ENCODE results near the gene GLI2. TPM values are rescaled to one million over a fixed set of nuclear protein-coding genes. Genes with fewer than 3 reads are reported as not detected.
A peak's percentile ranks its signal among the peaks of the same experiment; 100 is the strongest.

The GLI2 gene
- total RNA-seq, 1 donor from 2014 or later: 42.9 TPM

GRCh38 chr2:120702061-120702460, 33.6 kb upstream of the GLI2 start:
- TF ChIP-seq EZH2 (IDR thresholded peaks at IDR 0.05; ENCODE audit: insufficient read depth, low read length): no peak
- TF ChIP-seq CTCF (IDR thresholded peaks at IDR 0.05; ENCODE audit: insufficient read depth, low read depth, low read length): no peak
- Histone ChIP-seq H3K4me2 (ENCODE audit: low read length) (no peak overlapping the region), H3K27ac (ENCODE audit: low read depth, low read length) (no peak overlapping the region), H3K36me3 (ENCODE audit: insufficient read depth, low read length) (no peaks in the 10 kb centered on the region), H2AFZ (ENCODE audit: low read depth, low read length) (no peak overlapping the region), H3K4me3 (ENCODE audit: insufficient read depth, low read depth, low read length) (no peak overlapping the region), H4K20me1 (ENCODE audit: insufficient read depth, low read length) (no peaks in the 10 kb centered on the region), H3K9ac (ENCODE audit: low read length) (no peak overlapping the region), H3K9me3 (ENCODE audit: insufficient read depth, low read depth, low read length) (no peaks in the 10 kb centered on the region), H3K79me2 (ENCODE audit: insufficient read depth, low read length) (no peaks in the 10 kb centered on the region), H3K27me3 (ENCODE audit: insufficient read depth, low read length) (no peaks in the 10 kb centered on the region), H3K4me1 (ENCODE audit: insufficient read depth, low read length) (no peaks in the 10 kb centered on the region)
- Mint-ChIP-seq H3K27ac (ENCODE audit: unreplicated experiment) (no peak overlapping the region), H3K4me1 (ENCODE audit: low read depth, unreplicated experiment) (peaks cover 25% of the 10 kb centered on the region), H3K9me3 (ENCODE audit: unreplicated experiment) (no peaks in the 10 kb centered on the region), H3K4me3 (ENCODE audit: unreplicated experiment) (no peak overlapping the region), H3K36me3 (ENCODE audit: low read depth, unreplicated experiment) (peaks cover under 1% of the 10 kb centered on the region), H3K27me3 (ENCODE audit: low read depth, unreplicated experiment) (peaks cover 22% of the 10 kb centered on the region)
- DNase-seq (ENCODE audit: low read depth) (no peak), FAIRE-seq (no peak)

- Histone ChIP-seq H3K36me3 (ENCODE audit: insufficient read depth, low read length) (no peaks in the 10 kb centered on the region), H3K27me3 (ENCODE audit: insufficient read depth, low read length) (no peaks in the 10 kb centered on the region), H3K79me2 (ENCODE audit: insufficient read depth, low read length) (no peaks in the 10 kb centered on the region), H3K4me3 (ENCODE audit: insufficient read depth, low read depth, low read length) (no peak overlapping the region), H3K27ac (ENCODE audit: low read depth, low read length) (no peak overlapping the region), H4K20me1 (ENCODE audit: insufficient read depth, low read length) (no peaks in the 10 kb centered on the region), H3K4me2 (ENCODE audit: low read length) (no peak overlapping the region), H3K9me3 (ENCODE audit: insufficient read depth, low read depth, low read length) (no peaks in the 10 kb centered on the region), H2AFZ (ENCODE audit: low read depth, low read length) (no peak overlapping the region), H3K9ac (ENCODE audit: low read length) (no peak overlapping the region), H3K4me1 (ENCODE audit: insufficient read depth, low read length) (no peaks in the 10 kb centered on the region)
- H3K4me1 Mint-ChIP-seq (ENCODE audit: low read depth, unreplicated experiment): peaks cover 25% of the 10 kb centered on the region
- FAIRE-seq (no peak), DNase-seq (ENCODE audit: low read depth) (no peak)
- H3K27me3 Mint-ChIP-seq (ENCODE audit: low read depth, unreplicated experiment): peaks cover 28% of the 10 kb centered on the region
- H3K36me3 Mint-ChIP-seq (ENCODE audit: low read depth, unreplicated experiment): peaks cover 2% of the 10 kb centered on the region
- peak overlapping the region; percentile 78 for H3K27ac Mint-ChIP-seq (ENCODE audit: unreplicated experiment)
- TF ChIP-seq CTCF (IDR thresholded peaks at IDR 0.05; ENCODE audit: insufficient read depth, low read depth, low read length): no peak
- no peaks in the 10 kb centered on the region for H3K9me3 Mint-ChIP-seq (ENCODE audit: unreplicated experiment)
- H3K4me3 Mint-ChIP-seq (ENCODE audit: unreplicated experiment): no peak overlapping the region
Measured at GRCh38 chr2:120702801-120703200, 32.9 kb upstream of the GLI2 start.

- DNase-seq (ENCODE audit: low read depth) (peak; percentile 62), FAIRE-seq (peak; percentile 43)
- no peaks in the 10 kb centered on the region for H3K27me3 ChIP-seq (ENCODE audit: insufficient read depth, low read length)
- no peaks in the 10 kb centered on the region for H3K4me1 ChIP-seq (ENCODE audit: insufficient read depth, low read length)
- H3K79me2 ChIP-seq (ENCODE audit: insufficient read depth, low read length): no peaks in the 10 kb centered on the region
- no peak for TF ChIP-seq CTCF (IDR thresholded peaks at IDR 0.05; ENCODE audit: insufficient read depth, low read depth, low read length)
- TF ChIP-seq EZH2 (IDR thresholded peaks at IDR 0.05; ENCODE audit: insufficient read depth, low read length): no peak
- Mint-ChIP-seq H3K36me3 (ENCODE audit: low read depth, unreplicated experiment) (peaks cover 2% of the 10 kb centered on the region), H3K27me3 (ENCODE audit: low read depth, unreplicated experiment) (peaks cover 32% of the 10 kb centered on the region), H3K4me1 (ENCODE audit: low read depth, unreplicated experiment) (peaks cover 25% of the 10 kb centered on the region), H3K4me3 (ENCODE audit: unreplicated experiment) (no peak overlapping the region), H3K9me3 (ENCODE audit: unreplicated experiment) (no peaks in the 10 kb centered on the region), H3K27ac (ENCODE audit: unreplicated experiment) (no peak overlapping the region)
- no peak overlapping the region for H3K9ac ChIP-seq (ENCODE audit: low read length)
- no peaks in the 10 kb centered on the region for H3K9me3 ChIP-seq (ENCODE audit: insufficient read depth, low read depth, low read length)
- no peaks in the 10 kb centered on the region for H3K36me3 ChIP-seq (ENCODE audit: insufficient read depth, low read length)
- no peak overlapping the region for H3K4me2 ChIP-seq (ENCODE audit: low read length)
- H3K27ac ChIP-seq (ENCODE audit: low read depth, low read length): no peak overlapping the region
- no peaks in the 10 kb centered on the region for H4K20me1 ChIP-seq (ENCODE audit: insufficient read depth, low read length)
- H2AFZ ChIP-seq (ENCODE audit: low read depth, low read length): no peak overlapping the region
- no peak overlapping the region for H3K4me3 ChIP-seq (ENCODE audit: insufficient read depth, low read depth, low read length)
Measured at GRCh38 chr2:120703330-120703994, 32.2 kb upstream of the GLI2 start.

Data from astrocyte (in vitro differentiated cells and primary cell).